Lung microvascular endothelial cell (primary cell): ENCODE data around the gene TPRG1L. TPM values are rescaled to one million over a fixed set of nuclear protein-coding genes. Genes with fewer than 3 reads are reported as not detected.

Source experiments
- total RNA-seq: library from RNA; depleted of rRNA; stranded (reverse); fragments of >200 nt; gene quantifications from 2 replicates; pipeline ENCODE4 v1.2.1, GENCODE V29; 2014

Gene TPRG1L
- total RNA-seq, 1 donor from 2014 or later, result 28.6 TPM

Other genes starting within 250 kb of the TPRG1L start
- gene ARHGEF16, start 170.3 kb upstream of the TPRG1L start, total RNA-seq, result 0.20 and 0.44 TPM in 2 replicates
- 53.8 and 212 TPM in 2 replicates for gene MEGF6, start 13.5 kb upstream of the TPRG1L start, total RNA-seq
- gene WRAP73, start 25.1 kb downstream of the TPRG1L start, total RNA-seq, result 11.1 and 14.7 TPM in 2 replicates
- under 0.01 TPM in 1 of 2 replicates, not detected in the other for gene TP73, start 27.5 kb downstream of the TPRG1L start, total RNA-seq
- not detected in 2 replicates for gene CCDC27, start 127.4 kb downstream of the TPRG1L start, total RNA-seq
- gene SMIM1, start 147.7 kb downstream of the TPRG1L start, total RNA-seq, result 0.20 and 0.87 TPM in 2 replicates
- 17.2 and 23.2 TPM in 2 replicates for gene LRRC47, start 171.5 kb downstream of the TPRG1L start, total RNA-seq
- gene CEP104, start 232.2 kb downstream of the TPRG1L start, total RNA-seq, result 12.6 and 18.7 TPM in 2 replicates
- gene DFFB, start 232.5 kb downstream of the TPRG1L start, total RNA-seq, result 7.5 and 8.1 TPM in 2 replicates